RWPE2 (cell line): Measurements from ENCODE around the gene TMEM130.

Source experiments
- ATAC-seq: fragments of 200-7000 bp; cut with Tn5 transposase; 3 replicates; pipeline ENCODE4 v1.9.1; 2021; ENCODE audit warnings: low read depth
- DNase-seq: peaks from one replicate; pipeline ENCODE4 v3.0.0-alpha.2; 2020; ENCODE audit warnings: low spot score
- H3K27ac ChIP-seq: fragments of 450-650 bp; 2 replicates; pipeline ENCODE4 v1.5.1; 2017; ENCODE audit warnings: mild to moderate bottlenecking; ENCODE audit not compliant: poor library complexity, severe bottlenecking
- H3K27me3 ChIP-seq: fragments of 250-450 bp; sonication (Bioruptor Pico); 2 replicates; pipeline ENCODE4 v1.5.1; 2021; ENCODE audit warnings: mild to moderate bottlenecking, moderate library complexity; ENCODE audit not compliant: insufficient read depth, poor library complexity, severe bottlenecking
- H3K36me3 ChIP-seq: fragments of 250-450 bp; sonication (Bioruptor Pico); 2 replicates; pipeline ENCODE4 v1.5.1; 2020; ENCODE audit warnings: low read depth, mild to moderate bottlenecking, moderate library complexity
- H3K4me1 ChIP-seq: fragments of 250-450 bp; sonication (Bioruptor Pico); 2 replicates; pipeline ENCODE4 v1.5.1; 2021; ENCODE audit warnings: mild to moderate bottlenecking, moderate library complexity; ENCODE audit not compliant: insufficient read depth, poor library complexity, severe bottlenecking
- H3K4me3 ChIP-seq: fragments of 250-450 bp; sonication (Bioruptor Pico); 2 replicates; pipeline ENCODE4 v1.5.1; 2021; ENCODE audit warnings: mild to moderate bottlenecking, moderate library complexity; ENCODE audit not compliant: severe bottlenecking
- H3K9me3 ChIP-seq: fragments of 250-450 bp; sonication (Bioruptor Pico); 2 replicates; pipeline ENCODE4 v1.5.1; 2021; ENCODE audit warnings: mild to moderate bottlenecking, moderate library complexity; ENCODE audit not compliant: severe bottlenecking
- CTCF ChIP-seq: fragments of 450-650 bp; IDR thresholded peaks from one replicate; pipeline ENCODE4 v1.5.1; 2017; ENCODE audit warnings: mild to moderate bottlenecking, moderate library complexity; ENCODE audit not compliant: poor library complexity, severe bottlenecking

TMEM130 gene

GRCh38 chr7:98878365-98879197 is 8.8 kb upstream of the TMEM130 start, which contains the start of gene TRRAP:
TRRAP (plus strand) TSS chr7:98878532; CDS start chr7:98881151, 2,619 bp downstream.
- Histone ChIP-seq H3K9me3 (no peaks in the 10 kb centered on the region), H3K27ac (peak within 1 kb of the TSS; percentile 54), H3K36me3 (peaks cover 33% of the 10 kb centered on the region), H3K4me3 (peak within 1 kb of the TSS; percentile 99), H3K4me1 (no peaks in the 10 kb centered on the region), H3K27me3 (no peaks in the 10 kb centered on the region)
- peak; percentile 82 for ATAC-seq
- TF ChIP-seq CTCF = peak; percentile 92
- DNase-seq = no peak

DNA sequence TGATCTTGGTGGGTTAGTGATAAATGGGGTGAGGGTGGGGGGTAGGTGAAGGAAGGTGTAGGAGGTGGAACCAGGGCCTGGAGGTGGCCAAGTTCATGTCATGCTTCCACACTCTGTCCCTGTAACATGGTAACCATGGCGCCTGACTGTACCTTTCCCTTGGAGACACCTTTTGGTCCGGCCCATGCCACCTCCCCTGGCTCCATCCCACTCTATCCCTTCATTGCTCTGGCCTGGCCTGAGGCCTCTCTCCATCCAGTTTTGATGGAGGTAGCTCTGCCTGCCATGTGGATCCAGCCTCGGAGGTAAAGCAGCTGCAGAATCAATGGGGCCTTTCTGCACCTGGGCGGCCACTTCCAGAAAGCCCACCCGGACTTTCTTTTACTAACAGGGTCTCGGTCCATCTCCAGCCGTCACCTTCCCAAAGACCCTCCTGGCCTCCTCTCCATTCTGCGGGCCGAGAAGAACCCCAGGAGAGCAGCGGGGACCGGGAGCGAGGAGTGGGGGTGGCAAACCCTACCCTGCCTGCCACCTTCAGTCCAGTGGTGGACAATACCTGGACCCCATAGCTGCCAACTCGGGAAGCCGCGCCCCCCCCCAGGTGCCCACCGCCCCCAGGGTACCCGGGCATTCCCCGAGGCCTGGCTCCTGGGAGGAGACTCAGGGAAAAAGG is 8.0 kb upstream of the TMEM130 start:
- H3K27ac ChIP-seq = peak overlapping the region; percentile 54
- H3K4me1 ChIP-seq = no peaks in the 10 kb centered on the region
- no peaks in the 10 kb centered on the region for H3K27me3 ChIP-seq
- peaks cover 25% of the 10 kb centered on the region for H3K36me3 ChIP-seq
- DNase-seq (no peak), ATAC-seq (no peak; the same call in 1 of the 3 replicates)
- peak overlapping the region; percentile 99 for H3K4me3 ChIP-seq
- TF ChIP-seq CTCF = no peak
- no peaks in the 10 kb centered on the region for H3K9me3 ChIP-seq

DNA sequence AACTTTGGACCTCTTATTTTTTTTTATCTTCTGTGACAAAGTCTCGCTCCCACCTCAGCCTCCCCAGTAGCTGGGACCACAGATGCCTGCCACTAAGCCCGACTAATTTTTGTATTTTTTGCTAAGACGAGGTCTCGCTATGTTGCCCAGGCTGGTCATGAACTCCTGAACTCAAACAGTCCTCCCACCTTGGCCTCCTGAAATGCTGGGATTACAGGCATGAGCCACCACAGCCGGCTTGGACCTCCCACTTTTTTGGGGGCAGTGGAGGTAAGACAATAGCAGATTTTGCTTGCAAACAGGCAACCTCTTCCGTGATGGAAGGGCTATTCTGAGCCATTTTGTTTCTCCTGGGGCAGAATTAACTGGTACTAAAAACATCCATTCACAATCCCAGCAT is 7.3 kb upstream of the TMEM130 start:
- no peak for DNase-seq
- ATAC-seq = no peak
- TF ChIP-seq CTCF = no peak

GRCh38 chr7:98875501-98875900 is 5.7 kb upstream of the TMEM130 start:
- ATAC-seq = no peak
- peaks cover 5% of the 10 kb centered on the region for H3K27me3 ChIP-seq

More for the DNA sequence above, 7.3 kb upstream of the TMEM130 start:
- Histone ChIP-seq H3K4me3 (no peak overlapping the region), H3K4me1 (no peaks in the 10 kb centered on the region), H3K9me3 (no peaks in the 10 kb centered on the region), H3K27me3 (no peaks in the 10 kb centered on the region), H3K36me3 (peaks cover 19% of the 10 kb centered on the region), H3K27ac (no peak overlapping the region)

More at GRCh38 chr7:98875501-98875900, 5.7 kb upstream of the TMEM130 start:
- no peak for DNase-seq
- no peak overlapping the region for H3K27ac ChIP-seq
- H3K4me3 ChIP-seq = no peak overlapping the region
- TF ChIP-seq CTCF = no peak
- H3K4me1 ChIP-seq = no peaks in the 10 kb centered on the region
- H3K36me3 ChIP-seq = peaks cover 2% of the 10 kb centered on the region
- H3K9me3 ChIP-seq = no peaks in the 10 kb centered on the region
